Psoas muscle (tissue), 8 donors: ENCODE results near the gene OCA2. TPM values are rescaled to one million over a fixed set of nuclear protein-coding genes. Genes with fewer than 3 reads are reported as not detected.

Source experiments
- ATAC-seq, 4 donors: fragments of 200-7000 bp; cut with Tn5 transposase; one replicate each; pipeline ENCODE4 v1.9.1; 2020; ENCODE audit warnings: moderate library complexity in 3 of 4, mild to moderate bottlenecking in 2 of 4
- DNase-seq, 2 donors: peaks; one replicate each; pipeline ENCODE4 v3.0.0-alpha.2; 2020
- H3K27ac ChIP-seq: fragments of 200-600 bp; one replicate; pipeline ENCODE4 v1.8.0; 2022
- H3K27me3 ChIP-seq, 3 donors: fragments of 200-600 bp in 1 of 3; one replicate each; pipeline versions ENCODE4 v1.6.1 to v1.8.0; 2013 to 2022; ENCODE audit warnings: low read length in 2 of 3, mild to moderate bottlenecking in 2 of 3, moderate library complexity in 1 of 3; ENCODE audit not compliant: insufficient read depth in 3 of 3
- H3K36me3 ChIP-seq, 2 donors: fragments of 200-600 bp in 1 of 2; one replicate each; pipeline versions ENCODE4 v1.6.1 to v1.8.0; 2013 to 2022; ENCODE audit warnings: low read depth in 1 of 2, mild to moderate bottlenecking in 1 of 2, moderate library complexity in 1 of 2; ENCODE audit not compliant: insufficient read depth in 1 of 2
- H3K4me1 ChIP-seq: fragments of 200-600 bp; one replicate; pipeline ENCODE4 v1.8.0; 2022
- H3K4me3 ChIP-seq: fragments of 200-600 bp; one replicate; pipeline ENCODE4 v1.8.0; 2022; ENCODE audit warnings: mild to moderate bottlenecking
- H3K9me3 ChIP-seq: fragments of 200-600 bp; one replicate; pipeline ENCODE4 v1.8.0; 2022
- CTCF ChIP-seq: fragments of 200-600 bp; IDR thresholded peaks from one replicate; pipeline ENCODE4 v1.8.0; 2022; ENCODE audit warnings: antibody characterized with exemption
- WGBS, 3 donors: extraction: QIAGEN DNeasy Blood & Tissue Kit; methylation state at CpG; one replicate each; pipeline versions ENCODE4 v1.1.6 to v1.1.7; 2013; 5-methylcytosine and 5-hydroxymethylcytosine counted together
- intact Hi-C, 2 donors: fragments of 100-400 bp; cut with DNase I; formaldehyde crosslinking; loops; one replicate each; pipeline versions ENCODE4 v1.11.0 to v1.14.2; 2022
- polyA plus RNA-seq, 3 donors: library from polyadenylated mRNA; stranded (reverse); fragments of 200-250 nt; gene quantifications; one replicate each; pipeline ENCODE4 v1.2.3, GENCODE V29; 2013
- total RNA-seq, 4 donors: library from RNA; stranded (reverse); fragmentation: NEBNext Ultra II Directional in 2 of 4; extraction: Animal tissue kit (Norgen Biotek cat#: 25700) in 2 of 4; gene quantifications; one replicate each; pipeline versions ENCODE4 v1.2.1 to v1.2.4, GENCODE V29; 2021 to 2023
- donor health status: healthy with polysubstance abuse.
- donor health status: DM: no; HTN: no; CAD: no; lungs with moderate emphysema.
- donor health status: Bipolar disorder and iron deficiency.
- donor health status: healthy.
- donor health status: DM: yes; HTN: yes; CAD: no.
- donor health status: DM: no; HTN: no; CAD: no.
- donor health status: DM: no; HTN: no; CAD: no.
- donor health status: DM: yes; HTN: yes; CAD: no.

OCA2 gene
- total and polyA plus RNA-seq, 7 donors, result 0.03 to 0.52 (median 0.17) TPM; not detected in 2

DNA sequence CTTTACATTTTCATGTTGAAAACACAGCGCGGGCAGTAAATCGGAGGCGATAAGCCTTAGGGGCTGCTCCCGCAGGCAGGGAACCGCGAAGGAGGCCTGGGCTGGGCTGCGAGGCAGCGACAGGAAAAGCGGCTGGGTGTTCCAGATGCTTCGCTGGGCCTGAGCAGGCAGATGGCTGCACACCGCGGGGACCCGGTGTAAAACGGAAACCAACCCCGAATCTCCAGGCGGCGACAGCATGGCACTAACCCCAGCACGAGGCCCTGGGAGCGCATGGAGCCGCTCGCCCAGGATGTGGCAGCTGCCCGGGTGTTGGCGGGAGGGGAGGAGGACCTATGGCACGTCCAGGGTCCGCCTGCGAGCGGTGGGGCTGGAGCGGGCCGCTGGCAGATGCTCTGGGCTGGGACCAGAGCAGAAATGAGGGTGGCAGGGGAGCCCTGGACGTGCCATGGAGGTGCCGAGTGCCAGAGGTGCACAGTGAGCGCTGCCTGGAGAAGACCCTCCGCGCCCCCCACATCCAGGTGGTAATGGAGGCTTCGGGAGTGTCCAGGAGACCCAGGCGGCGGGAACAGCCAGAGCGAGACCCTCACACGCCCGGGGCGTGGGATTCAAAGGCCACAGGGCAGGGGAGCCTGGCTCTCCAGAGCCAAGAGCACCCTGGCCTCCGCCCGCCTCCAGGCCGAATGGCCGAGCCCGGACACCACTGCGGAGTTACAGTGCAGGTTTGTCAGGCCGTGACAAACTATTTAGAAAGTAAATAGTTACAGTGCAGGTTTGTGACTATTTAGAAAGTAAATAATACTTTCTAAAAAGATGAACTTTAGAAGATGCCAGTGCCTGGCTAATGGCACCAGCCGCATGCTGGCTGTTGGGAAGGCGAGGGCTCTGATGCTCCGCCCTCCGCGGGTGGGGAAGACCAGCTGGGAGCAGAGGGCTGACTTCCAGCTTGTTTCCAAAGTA is 293.6 kb downstream of the OCA2 start:
- Histone ChIP-seq H3K36me3 (no peaks in the 10 kb centered on the region), H3K4me1 (no peaks in the 10 kb centered on the region), H3K27ac (no peak overlapping the region), H3K27me3 (no peaks in the 10 kb centered on the region), H3K4me3 (no peak overlapping the region), H3K9me3 (peaks cover 5% of the 10 kb centered on the region)
- DNase-seq, result no peak
- TF ChIP-seq CTCF, result no peak
- WGBS, 3 donors, result 91 to 93% (median 91%) methylated on average over 54 of the region's 54 CpGs
- intact Hi-C loops, result no loop called here
- ATAC-seq, result no peak

DNA sequence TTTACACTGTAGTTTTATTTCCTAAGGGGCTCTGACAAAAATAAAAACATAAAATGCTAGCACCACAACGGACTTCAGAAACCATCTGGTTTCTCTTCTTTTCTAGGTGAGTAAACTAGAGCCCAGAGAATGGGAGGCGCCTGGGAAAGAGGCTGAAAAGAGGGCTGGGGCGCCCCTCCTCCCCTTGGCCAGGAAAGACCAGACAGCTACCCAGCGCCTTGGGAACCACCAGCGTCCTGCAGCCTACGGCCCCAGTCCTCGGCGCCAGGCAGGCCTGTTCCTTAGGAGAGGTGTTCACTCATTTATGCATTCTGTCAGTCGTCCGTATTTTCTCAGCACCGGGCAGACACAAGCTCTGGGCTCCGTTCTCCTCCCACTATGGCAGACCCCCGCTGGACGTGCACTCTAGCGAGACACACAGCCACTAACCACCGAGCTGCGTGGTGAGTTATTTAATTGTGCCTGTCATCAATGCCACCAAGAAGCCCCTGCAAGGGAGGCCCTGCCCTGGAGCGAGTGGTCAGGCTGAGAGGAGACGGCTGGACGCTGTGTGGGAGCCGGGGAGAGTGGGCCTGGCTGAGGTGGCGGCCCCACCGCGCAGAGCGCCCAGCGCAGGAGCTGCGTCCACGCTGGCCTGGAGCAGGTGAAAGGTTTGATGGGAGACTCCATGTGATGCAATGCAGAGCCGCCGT is 294.4 kb downstream of the OCA2 start:
- Histone ChIP-seq H3K27ac (no peak overlapping the region), H3K27me3 (no peaks in the 10 kb centered on the region), H3K4me3 (no peak overlapping the region), H3K4me1 (no peaks in the 10 kb centered on the region), H3K9me3 (peaks cover 5% of the 10 kb centered on the region), H3K36me3 (no peaks in the 10 kb centered on the region)
- DNase-seq (no peak), ATAC-seq (no peak)
- 90 to 93% (median 92%) methylated on average over 30 of the region's 30 CpGs for WGBS, 3 donors
- no peak for TF ChIP-seq CTCF
- intact Hi-C loops, result no loop called here

- no peak overlapping the region for H3K4me3 ChIP-seq
- peaks cover 5% of the 10 kb centered on the region for H3K9me3 ChIP-seq
- no peak for ATAC-seq
- no peak overlapping the region for H3K27ac ChIP-seq
- no peak for TF ChIP-seq CTCF
- no peaks in the 10 kb centered on the region for H3K27me3 ChIP-seq
- no peak for DNase-seq
- H3K36me3 ChIP-seq, result no peaks in the 10 kb centered on the region
- 80 to 84% (median 84%) methylated on average over 5 of the region's 5 CpGs for WGBS, 3 donors
- intact Hi-C loops, result no loop called here
- H3K4me1 ChIP-seq, result no peaks in the 10 kb centered on the region
Observed at GRCh38 chr15:27798807-27799206, 300.3 kb downstream of the OCA2 start.

DNA sequence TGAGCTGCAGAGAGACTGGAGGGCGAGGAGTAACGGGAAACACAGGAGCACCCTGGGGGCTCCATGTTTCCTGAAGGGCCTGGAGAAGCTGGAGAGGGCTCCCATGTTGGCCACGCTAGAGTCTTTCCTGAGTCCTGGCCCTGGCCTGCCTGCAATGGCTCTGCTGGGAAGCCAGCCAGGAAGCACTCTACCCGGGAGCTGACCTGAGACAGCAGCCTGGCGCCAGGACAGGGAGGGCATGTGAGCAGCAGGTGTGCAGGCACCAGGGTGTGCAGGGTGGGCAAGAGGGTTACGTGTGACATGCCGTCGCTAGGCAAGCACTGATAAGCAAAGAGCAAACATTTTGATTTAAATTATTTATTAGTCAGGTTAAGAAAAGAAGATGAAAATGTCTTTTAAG is 301.4 kb downstream of the OCA2 start:
- no peaks in the 10 kb centered on the region for H3K9me3 ChIP-seq
- no peaks in the 10 kb centered on the region for H3K27me3 ChIP-seq
- no peak overlapping the region for H3K4me3 ChIP-seq
- WGBS, 3 donors, result 58 to 64% (median 61%) methylated on average over 8 of the region's 8 CpGs
- no peaks in the 10 kb centered on the region for H3K36me3 ChIP-seq
- ATAC-seq (no peak), DNase-seq (peak in 1 of 2 donors; percentile 43)
- no peak for TF ChIP-seq CTCF
- no peaks in the 10 kb centered on the region for H3K4me1 ChIP-seq
- H3K27ac ChIP-seq, result no peak overlapping the region
- intact Hi-C loops, result no loop called here
